GM12891 (cell line): Measurements from ENCODE around the gene MBNL3.

Source experiments
- POLR2A ChIP-seq: IDR thresholded peaks from 2 replicates; pipeline ENCODE4 v1.6.1; 2011; ENCODE audit warnings: low read depth, low read length, control low read depth
- POLR2AphosphoS5 ChIP-seq: IDR thresholded peaks from 2 replicates; pipeline ENCODE4 v1.6.1; 2011; ENCODE audit warnings: low read depth, low read length, control low read depth
- POU2F2 ChIP-seq: IDR thresholded peaks from 2 replicates; pipeline ENCODE4 v1.6.1; 2011; ENCODE audit warnings: low read depth, mild to moderate bottlenecking, control low read depth, low read length, moderate library complexity
- SPI1 ChIP-seq: IDR thresholded peaks from 2 replicates; pipeline ENCODE4 v1.6.1; 2011; ENCODE audit warnings: low read depth, low read length, control low read depth
- TAF1 ChIP-seq: IDR thresholded peaks from 2 replicates; pipeline ENCODE4 v1.6.1; 2011; ENCODE audit warnings: low read depth, low read length, control low read depth

GRCh38 chrX:132532913-132533312, 44.1 kb upstream of the MBNL3 start:
- TF ChIP-seq POLR2A: no peak
- TF ChIP-seq TAF1: no peak
- no peak for TF ChIP-seq POLR2AphosphoS5
- no peak for TF ChIP-seq SPI1
- no peak for TF ChIP-seq POU2F2
